Activated CD4-positive, CD25-positive, alpha-beta regulatory T cell treated with anti-CD3 and anti-CD28 coated beads, Interleukin-2, amount 50 U/mL, for 24 hours (primary cell): ENCODE measurements around the gene MSI2.

Experiments used
- ATAC-seq, 2 donors: fragments of 150-1000 bp; cut with Tn5 transposase; one replicate each; pipeline ENCODE4 v1.10.0; 2021; ENCODE audit warnings: mild to moderate bottlenecking in 1 of 2, moderate library complexity in 1 of 2

MSI2 gene

DNA sequence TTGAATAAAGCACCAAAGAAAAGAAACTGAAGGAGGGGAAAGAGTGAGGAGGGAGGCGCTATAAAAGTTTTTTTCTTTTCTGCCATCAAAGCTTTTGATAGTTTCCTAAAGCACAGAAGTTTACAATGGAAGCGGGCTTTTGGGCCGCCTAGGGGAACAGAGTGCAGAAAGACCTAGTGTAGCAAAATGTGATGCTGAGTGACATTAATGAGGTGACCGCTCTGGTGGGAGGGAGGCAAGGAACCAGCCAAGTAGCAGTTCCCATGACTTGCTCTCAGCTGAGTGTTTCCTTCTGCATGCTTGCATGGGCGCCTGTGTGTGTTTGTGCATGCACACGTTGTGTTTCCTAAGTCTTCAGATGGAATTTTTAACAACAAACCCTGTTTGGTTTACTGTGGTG lies 15.5 kb downstream of the MSI2 start:
- no peak for ATAC-seq

DNA sequence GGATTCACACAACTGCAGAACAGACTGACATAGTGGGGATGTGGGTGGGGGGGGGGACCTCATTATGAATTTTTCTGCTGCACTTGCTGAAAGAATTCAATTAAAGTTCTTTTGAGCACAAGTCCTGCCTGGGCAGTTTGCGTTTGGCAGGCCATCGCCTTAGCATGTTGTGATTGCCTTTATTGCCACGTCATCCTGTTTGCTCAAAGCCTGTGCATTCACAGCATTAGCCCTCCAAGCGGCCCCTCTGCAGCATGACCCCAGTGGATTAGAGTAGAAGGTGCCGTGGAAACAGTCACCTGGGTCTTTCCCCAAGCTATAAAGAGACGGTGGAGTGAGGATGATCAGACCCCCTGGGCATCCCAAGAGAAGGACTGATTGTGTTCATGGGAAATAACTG lies 17.2 kb downstream of the MSI2 start:
- no peak for ATAC-seq

DNA sequence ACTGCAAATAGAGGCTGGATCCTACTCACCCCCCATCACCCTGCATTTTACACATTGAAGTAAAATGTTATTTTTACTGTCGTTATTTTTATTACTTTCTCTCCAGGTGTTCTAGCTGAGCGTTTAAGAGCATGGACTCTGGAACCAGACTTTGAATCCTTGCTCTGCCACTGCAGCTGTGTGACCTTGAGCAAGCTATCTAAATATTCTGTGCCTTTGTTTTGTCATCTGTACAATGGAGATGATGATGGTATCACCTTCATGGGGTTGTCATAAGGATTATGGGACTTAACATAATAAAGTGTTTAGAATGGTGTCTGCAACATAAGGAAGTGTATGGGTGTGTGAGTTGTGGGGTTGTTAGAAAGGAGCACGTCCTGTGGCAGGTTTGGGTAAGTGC lies 17.8 kb downstream of the MSI2 start:
- no peak for ATAC-seq

GRCh38 chr17:57275071-57275764 lies 18.9 kb downstream of the MSI2 start:
- no peak for ATAC-seq

DNA sequence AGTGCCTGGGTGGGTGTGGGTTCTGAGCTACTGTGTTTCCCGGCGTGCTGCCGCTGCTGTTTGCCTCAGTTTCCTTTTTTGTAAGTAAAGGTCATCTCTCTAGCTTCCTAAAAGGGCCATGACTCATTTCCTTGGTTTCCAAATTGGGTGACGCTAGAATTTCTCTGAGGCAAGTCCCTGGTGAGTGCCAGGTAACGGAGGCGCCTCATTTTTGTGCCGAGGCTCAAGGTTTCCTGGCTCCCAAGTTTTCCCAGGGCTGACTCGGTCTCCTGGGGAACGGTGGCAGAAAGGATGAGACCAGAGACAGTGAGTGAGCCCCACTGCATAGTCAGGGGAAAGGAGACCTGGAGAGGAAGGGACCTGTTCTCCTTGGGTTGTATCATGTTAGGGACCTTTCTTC lies 20.3 kb downstream of the MSI2 start:
- ATAC-seq: no peak

DNA sequence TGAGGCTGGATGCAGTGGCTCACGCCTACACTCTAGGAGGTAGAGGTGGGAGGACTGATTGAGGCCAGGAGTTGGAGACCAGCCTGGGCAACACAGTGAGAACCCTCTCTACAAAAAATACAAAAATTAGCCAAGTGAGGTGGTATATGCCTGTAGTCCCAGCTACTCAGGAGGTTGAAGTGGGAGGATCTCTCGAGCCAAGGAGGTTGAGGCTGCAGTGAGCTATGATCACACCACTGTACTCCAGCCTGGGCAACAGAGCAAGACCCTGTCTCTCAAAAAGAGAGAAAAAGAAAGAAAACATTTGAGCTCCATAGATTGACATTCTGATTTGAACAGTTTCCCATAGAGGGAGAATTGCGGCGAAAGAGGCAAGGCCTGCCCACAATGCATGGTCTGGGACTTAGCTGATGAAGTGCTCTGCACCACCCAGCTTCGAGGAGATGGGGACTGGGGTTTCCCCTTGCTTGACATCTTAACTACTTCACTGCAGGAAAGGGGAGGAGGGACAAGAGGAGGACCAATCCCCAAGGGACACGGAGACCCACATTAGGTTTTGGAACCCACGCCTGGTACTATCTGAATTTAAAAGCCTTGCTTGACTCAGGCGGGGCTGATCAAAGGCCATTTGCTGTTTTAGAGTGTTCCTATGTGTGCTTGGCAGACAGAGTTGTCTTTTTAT lies 21.7 kb downstream of the MSI2 start:
- peak; percentile 75 to 86 for ATAC-seq

DNA sequence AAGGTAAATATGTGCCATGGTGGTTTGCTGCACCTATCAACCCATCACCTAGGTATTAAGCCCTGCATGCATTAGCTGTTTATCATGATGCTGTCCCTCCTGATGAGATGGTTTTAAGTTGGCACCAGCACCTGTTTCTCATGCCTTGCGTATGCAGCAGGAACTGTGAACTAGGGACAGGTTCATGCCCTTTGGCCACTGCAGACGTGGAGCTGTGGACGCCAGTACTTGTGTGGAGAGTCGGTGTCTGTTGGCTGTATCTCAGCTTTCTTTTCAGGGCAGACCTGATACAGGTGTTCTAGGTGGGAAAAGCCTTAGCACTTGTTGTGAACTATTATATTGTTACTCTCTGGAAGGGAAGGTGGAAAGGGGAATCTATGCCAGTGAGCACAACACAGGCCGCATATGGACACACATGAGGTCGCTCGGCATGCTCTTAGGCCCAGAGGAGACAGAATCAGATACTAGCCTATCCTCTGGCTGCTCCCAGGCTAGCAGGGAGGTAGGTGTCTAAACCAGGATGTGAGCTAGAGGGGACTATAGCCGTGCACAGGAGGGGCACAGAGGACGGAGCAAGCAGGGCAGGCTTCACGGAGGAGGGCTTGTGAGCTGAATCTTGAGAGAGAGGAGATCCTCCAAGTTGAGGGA lies 22.5 kb downstream of the MSI2 start:
- no peak for ATAC-seq

GRCh38 chr17:57279432-57279831 lies 23.1 kb downstream of the MSI2 start:
- no peak for ATAC-seq

DNA sequence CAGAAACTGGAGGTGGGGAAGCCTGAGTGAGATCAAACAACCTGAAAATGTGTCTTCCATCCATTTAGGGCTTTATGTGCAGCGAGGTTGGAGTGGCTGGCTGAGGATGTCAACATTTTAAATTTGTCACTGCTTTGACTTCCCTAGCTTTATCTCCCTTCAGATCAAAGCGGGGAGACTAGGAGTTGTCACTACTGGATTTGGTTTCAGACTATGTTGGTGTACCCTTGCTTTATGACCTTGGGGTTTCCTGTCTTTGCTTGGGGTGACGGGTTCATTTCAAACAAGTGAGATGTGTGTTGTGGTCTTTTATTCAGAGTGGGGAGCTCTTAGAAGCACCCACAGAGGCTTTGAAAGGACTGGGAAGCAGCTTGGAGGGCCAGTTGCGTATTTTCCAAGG lies 25.6 kb downstream of the MSI2 start:
- ATAC-seq: no peak

DNA sequence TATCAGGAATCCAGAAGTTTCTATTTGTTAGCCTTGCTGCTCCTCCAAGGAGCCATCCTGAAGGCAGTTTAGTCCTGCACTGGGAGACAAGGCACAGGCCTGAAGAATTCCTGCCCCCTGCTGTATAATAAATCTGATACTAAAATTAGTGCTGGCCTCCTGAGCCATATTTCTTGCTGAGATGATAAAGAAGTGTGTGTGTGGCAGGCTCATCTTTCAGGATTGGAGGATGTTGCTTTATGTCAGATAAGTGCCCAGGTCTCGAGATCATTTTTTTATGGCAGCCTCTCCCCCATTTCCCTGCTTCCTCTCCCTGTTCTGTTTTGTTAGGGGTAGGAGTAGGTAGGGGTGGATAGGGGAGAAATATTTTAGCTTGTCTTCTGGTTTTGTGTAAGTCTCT lies 26.0 kb downstream of the MSI2 start:
- no peak for ATAC-seq

DNA sequence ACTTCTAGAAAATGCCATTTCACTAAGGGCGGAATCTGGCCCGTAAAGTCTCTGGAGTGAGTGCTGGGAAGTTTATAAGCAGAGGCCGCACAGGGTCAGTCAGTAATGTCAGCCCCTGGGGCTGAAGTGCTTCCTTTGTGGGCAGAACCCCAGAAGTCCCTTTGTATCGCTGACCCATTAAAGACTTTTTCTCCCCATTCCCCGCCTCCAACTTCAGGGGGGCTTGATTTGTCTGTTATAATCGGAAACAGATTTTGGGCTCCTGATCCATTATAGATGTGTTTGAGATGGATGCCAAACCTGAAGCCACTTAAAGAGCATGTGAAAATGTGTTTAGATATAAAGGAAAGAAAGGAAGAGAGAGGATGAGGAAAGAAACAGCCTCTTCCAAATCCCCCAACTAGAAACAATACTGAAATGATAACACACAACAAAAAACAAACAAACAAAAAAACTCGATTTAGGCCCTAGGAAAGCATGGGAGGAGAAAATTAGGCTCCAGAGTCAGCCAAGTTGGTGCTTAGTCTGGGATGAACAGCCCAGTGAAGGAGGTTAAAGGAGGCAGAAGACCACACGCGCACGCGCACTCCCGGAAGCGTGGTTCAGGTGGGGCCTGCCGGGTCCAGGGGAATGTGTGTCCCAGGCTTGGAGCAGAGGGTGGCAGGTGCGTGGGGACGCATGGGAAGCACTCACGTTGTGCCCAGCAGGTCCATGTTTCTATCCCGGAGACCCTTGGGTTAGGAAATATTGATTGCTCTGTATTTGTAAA lies 27.1 kb downstream of the MSI2 start:
- no peak for ATAC-seq

DNA sequence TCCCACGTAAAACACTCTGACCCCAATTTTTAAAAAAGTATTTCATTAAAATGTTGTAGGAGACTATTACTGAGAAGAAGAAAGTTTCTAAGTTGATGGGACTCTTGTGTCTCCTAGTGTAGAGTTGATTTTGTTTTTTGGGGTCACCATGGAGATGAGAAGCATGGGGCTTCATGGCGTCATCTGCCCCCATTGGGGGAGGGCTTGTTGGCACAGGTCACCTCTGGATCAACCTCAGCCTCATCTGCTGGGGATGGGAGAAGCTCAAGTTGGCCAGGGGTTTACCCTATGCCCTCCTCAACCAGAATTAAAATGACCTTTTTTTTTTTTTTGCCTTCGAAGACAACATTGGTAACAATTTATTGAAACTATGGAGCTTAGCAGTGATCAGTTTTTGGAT lies 28.3 kb downstream of the MSI2 start:
- peak in 1 of 2 donors; percentile 19 for ATAC-seq

- ATAC-seq: peak in 1 of 2 donors; percentile 54
These were observed 28.8 kb downstream of the MSI2 start for GRCh38 chr17:57284984-57285646.

DNA sequence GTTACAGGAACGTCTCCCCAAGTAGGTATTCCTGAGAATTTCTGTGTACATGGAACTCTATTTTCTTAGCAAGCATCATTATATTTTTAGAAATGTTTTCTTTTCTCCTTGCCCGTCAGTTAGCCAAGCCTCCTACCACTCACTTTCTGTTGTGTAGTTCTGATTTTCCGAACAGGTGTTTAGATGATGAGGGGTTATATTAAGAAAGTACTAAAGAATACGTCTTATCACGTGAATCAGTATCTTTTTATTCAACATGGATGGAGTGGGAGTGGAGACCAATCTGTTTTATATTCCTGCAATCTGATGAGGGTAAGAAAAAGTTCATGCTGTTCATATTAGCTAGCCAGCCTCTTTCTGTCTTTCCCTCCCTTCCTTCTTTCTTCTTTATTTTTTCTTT lies 29.4 kb downstream of the MSI2 start:
- ATAC-seq: no peak

- ATAC-seq: no peak
These were observed 30.2 kb downstream of the MSI2 start for GRCh38 chr17:57286399-57287105.

- ATAC-seq: no peak
These were observed 31.9 kb downstream of the MSI2 start for GRCh38 chr17:57288040-57288772.

DNA sequence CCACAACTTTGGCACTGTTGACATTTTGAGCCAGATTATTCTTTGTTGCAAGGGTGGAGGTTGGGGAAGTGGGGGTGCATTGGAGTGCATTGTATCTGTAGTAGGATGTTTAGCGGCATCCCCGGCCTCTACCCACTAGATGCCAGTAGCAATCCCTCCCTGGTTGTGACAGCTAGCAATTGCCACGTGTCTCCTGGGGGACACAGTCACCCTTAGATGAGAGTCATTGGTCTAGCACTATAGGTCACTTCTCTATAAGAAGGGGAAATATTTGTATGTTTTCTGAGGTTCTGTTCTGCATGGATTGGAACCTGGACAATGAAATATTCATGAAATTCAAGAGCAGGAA lies 32.4 kb downstream of the MSI2 start:
- no peak for ATAC-seq

DNA sequence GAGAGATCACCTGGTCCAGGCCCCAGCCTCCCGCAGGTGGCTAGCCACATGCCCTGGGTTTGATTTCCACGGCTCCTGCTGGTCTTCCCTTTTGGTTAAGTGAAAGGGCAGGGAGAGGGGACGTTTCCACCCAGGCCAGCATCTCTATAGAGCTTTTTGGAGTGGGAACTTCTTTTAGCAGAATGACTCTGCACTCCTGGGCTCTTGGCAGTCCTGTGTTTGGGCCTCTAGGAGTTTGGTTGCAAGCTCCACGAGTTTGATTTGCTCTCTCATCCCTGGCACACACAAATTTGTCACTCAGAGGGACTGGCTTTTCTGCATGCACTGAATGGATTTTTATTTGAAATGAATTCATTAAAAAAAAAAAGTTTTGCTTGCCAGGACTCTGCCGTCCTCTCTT lies 32.8 kb downstream of the MSI2 start:
- ATAC-seq: no peak

GRCh38 chr17:57289613-57290012 lies 33.3 kb downstream of the MSI2 start:
- ATAC-seq: no peak

- no peak for ATAC-seq
These were observed 34.7 kb downstream of the MSI2 start for GRCh38 chr17:57290981-57291380.

- ATAC-seq: no peak
These were observed 35.8 kb downstream of the MSI2 start for GRCh38 chr17:57292091-57292490.

DNA sequence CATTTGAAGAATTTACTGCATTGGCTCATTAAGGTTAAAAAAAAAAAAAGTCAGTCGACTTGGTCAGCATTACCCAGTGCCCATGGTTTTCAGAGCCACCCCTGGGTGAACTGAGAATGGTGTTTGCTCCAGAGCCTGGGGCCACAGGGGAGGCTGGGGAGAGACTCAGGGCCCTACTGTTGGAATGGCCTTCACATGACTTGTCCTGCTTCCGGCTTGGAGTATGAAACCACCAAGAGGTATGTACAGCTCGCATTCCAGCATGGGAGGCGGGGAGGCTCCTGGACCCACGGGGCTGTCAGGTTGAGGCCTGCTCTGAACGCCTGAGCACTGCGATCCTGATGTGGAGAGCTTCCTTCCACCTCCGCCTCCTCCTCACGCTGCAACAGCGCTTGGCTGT lies 36.8 kb downstream of the MSI2 start:
- ATAC-seq: no peak
